Ovary (tissue), 3 donors: ENCODE data around the gene SLC39A2.

ENCODE experiments used
- EP300 ChIP-seq: sonication (generic); formaldehyde crosslinking; IDR thresholded peaks from one replicate; pipeline ENCODE4 v1.6.1; 2017; ENCODE audit warnings: antibody characterized with exemption
- TF ChIP-seq, protein P1 (sequence below), 3 donors: fragments of 450-650 bp in 2 of 3; fragments of 200-600 bp in 1 of 3; IDR thresholded peaks; one replicate each; pipeline versions ENCODE4 v1.5.1 to v1.8.0; 2016 to 2022; ENCODE audit warnings: antibody characterized with exemption in 3 of 3, mild to moderate bottlenecking in 1 of 3
- donor health status: DM: no; HTN: no; CAD: no.

DNA sequence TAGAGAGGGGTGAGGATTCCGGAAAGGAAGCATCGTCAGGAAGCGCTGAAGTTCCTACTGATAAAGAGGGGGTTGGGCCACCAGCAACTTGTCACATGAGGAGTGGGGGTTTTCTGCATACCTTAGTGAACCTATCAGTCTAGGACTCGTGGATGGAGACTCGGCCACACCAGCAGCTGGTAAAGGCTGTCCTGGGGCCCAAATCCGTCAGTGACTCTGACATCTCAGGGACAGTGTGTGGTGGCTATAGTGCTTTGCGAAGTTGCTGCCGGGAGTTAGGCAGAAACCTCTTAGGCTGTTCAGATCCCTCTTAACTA is 27.4 kb upstream of the SLC39A2 start:
- TF ChIP-seq, protein P1, sequence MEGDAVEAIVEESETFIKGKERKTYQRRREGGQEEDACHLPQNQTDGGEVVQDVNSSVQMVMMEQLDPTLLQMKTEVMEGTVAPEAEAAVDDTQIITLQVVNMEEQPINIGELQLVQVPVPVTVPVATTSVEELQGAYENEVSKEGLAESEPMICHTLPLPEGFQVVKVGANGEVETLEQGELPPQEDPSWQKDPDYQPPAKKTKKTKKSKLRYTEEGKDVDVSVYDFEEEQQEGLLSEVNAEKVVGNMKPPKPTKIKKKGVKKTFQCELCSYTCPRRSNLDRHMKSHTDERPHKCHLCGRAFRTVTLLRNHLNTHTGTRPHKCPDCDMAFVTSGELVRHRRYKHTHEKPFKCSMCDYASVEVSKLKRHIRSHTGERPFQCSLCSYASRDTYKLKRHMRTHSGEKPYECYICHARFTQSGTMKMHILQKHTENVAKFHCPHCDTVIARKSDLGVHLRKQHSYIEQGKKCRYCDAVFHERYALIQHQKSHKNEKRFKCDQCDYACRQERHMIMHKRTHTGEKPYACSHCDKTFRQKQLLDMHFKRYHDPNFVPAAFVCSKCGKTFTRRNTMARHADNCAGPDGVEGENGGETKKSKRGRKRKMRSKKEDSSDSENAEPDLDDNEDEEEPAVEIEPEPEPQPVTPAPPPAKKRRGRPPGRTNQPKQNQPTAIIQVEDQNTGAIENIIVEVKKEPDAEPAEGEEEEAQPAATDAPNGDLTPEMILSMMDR (IDR thresholded peaks at IDR 0.05), result no peak
- no peak for TF ChIP-seq EP300
